ENCODE measurements around the gene ENPP4.
"Not testable (repeated sequence)": the region's sequence is repeated elsewhere in the genome, so short reads cannot be mapped to it uniquely, and the experiment has no call there.

The ENPP4 gene
- 10.9 to 20.5 (median 15.6) reads per million in 3 donors for total RNA-seq

DNA sequence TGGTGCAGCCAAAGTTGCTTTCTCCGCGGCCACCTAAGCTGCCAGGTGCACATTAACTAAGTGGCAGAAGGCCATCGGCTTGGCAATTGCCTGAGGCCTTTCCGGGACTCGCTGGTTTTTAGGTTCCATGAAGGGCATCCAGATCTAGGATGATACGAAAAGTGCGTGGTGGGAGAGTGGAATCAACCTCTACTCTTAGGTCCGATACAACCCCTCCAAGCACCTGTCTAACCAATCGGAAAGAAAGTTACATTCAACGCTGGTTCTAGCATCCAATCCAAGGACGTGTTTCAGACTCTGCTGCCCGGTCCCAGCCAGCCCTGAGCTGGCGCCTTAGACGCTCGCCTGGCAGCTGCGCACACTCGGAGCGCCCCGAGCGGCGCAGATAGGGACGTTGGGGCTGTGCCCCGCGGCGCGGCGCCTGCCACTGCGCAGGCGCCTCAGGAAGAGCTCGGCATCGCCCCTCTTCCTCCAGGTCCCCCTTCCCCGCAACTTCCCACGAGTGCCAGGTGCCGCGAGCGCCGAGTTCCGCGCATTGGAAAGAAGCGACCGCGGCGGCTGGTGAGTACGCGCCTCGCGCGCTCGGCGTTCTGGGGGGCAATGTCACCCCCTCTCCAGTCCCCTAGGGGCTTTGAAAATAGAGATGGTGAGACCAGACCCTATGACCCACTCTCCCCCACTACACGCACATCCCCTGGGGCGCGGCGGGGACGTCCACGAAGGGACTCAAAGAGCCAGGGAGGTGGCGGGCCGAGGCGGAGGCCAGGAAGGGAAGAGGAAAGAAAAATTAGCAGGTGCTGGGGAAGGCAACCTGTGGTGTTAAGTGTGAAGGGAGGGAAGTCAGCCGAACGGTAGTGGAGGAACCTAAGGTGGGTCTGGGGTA, at the start of gene ENPP4:
TSS of gene ENPP4 (plus strand) at position 361 of the 883 bp plus-strand sequence. CDS start 9,595 bp downstream, outside the sequence.
- Histone ChIP-seq H3K27me3 (replicated peaks; ENCODE audit: control insufficient read depth, insufficient read depth, low read length, poor library complexity, severe bottlenecking) (no peaks in the 10 kb centered on the region), H3K36me3 (ENCODE audit: control insufficient read depth, insufficient read depth, low read length) (no peaks in the 10 kb centered on the region), H3K9me3 (ENCODE audit: control insufficient read depth, low read length) (no peaks in the 10 kb centered on the region), H3K4me1 (ENCODE audit: control insufficient read depth, insufficient read depth, low read length, poor library complexity, severe bottlenecking) (peaks cover 7% of the 10 kb centered on the region), H3K4me3 (ENCODE audit: insufficient read depth, low read depth, low read length, poor library complexity, severe bottlenecking) (peak within 1 kb of the TSS; percentile 79), H3K27ac (ENCODE audit: insufficient read depth, low read length, poor library complexity, severe bottlenecking) (peak within 1 kb of the TSS; percentile 67)
- peak; percentile 82 to 88 (median 85) for DNase-seq

GRCh38 chr6:46080111-46080510, 49.7 kb upstream of the ENPP4 start:
- H3K4me3 ChIP-seq (ENCODE audit: insufficient read depth, low read depth, low read length, poor library complexity, severe bottlenecking) = no peak overlapping the region

DNA sequence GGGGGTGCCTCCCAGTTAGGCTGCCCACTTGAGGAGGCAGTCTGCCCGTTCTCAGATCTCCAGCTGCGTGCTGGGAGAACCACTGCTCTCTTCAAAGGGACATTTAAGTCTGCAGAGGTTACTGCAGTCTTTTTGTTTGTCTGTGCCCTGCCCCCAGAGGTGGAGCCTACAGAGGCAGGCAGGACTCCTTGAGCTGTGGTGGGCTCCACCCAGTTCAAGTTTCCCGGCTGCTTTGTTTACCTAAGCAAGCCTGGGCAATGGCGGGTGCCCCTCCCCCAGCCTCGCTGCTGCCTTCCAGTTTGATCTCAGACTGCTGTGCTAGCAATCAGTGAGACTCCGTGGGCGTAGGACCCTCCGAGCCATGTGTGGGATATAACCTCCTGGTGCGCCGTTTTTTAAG, 44.1 kb upstream of the ENPP4 start:
- DNase-seq; H3K36me3 ChIP-seq (ENCODE audit: control insufficient read depth, insufficient read depth, low read length); H3K4me3 ChIP-seq (ENCODE audit: insufficient read depth, low read depth, low read length, poor library complexity, severe bottlenecking); H3K9me3 ChIP-seq (ENCODE audit: control insufficient read depth, low read length); H3K4me1 ChIP-seq (ENCODE audit: control insufficient read depth, insufficient read depth, low read length, poor library complexity, severe bottlenecking); H3K27me3 ChIP-seq (replicated peaks; ENCODE audit: control insufficient read depth, insufficient read depth, low read length, poor library complexity, severe bottlenecking); H3K27ac ChIP-seq (ENCODE audit: insufficient read depth, low read length, poor library complexity, severe bottlenecking): not testable (repeated sequence)

More at GRCh38 chr6:46080111-46080510, 49.7 kb upstream of the ENPP4 start:
- no peaks in the 10 kb centered on the region for H3K36me3 ChIP-seq (ENCODE audit: control insufficient read depth, insufficient read depth, low read length)
- no peaks in the 10 kb centered on the region for H3K4me1 ChIP-seq (ENCODE audit: control insufficient read depth, insufficient read depth, low read length, poor library complexity, severe bottlenecking)
- no peaks in the 10 kb centered on the region for H3K9me3 ChIP-seq (ENCODE audit: control insufficient read depth, low read length)
- no peaks in the 10 kb centered on the region for H3K27me3 ChIP-seq (replicated peaks; ENCODE audit: control insufficient read depth, insufficient read depth, low read length, poor library complexity, severe bottlenecking)
- DNase-seq = no peak
- H3K27ac ChIP-seq (ENCODE audit: insufficient read depth, low read length, poor library complexity, severe bottlenecking) = no peak overlapping the region

DNA sequence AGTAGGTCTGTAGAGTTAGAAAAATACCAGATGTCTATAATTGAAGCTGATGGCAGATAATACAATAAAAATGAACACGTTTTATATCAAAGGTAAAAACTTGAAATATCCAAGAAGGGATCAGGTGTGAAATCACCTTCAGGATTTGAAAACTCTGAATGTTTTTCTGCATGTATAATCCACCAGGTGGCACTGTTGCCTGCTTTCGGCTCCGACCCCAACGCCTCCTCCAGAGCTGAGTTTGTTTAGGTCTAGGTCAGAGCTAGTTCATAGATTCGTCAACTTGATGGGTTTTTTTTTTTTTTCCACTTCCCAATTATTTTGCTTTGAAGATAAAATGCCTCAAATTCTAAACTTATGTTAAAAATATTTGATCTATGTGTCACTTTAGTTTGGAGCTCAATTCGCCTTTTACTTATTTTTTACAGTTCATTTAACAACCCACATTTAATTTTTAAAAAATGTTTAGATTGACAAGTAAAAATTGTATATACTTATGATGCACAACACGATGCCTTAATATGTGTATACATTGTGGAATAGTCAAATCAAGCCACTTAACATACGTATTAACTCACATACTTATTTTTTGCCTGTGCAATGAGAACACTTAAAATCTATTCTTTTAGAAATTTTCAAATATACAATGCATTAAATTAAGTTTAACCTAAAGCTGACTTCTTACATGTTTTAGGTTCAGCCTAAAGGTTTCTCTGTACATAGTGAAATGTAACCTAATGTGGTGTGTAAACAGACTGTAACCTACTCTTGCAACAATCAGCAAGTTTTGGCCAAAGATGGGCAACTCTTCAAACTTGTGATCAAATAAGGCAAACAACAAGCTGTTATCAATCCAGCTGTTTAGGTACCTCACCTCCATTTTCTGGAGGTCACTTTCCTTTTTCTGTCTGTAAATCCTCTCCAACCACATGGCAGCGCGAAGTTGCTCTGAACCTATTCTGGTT, 39.4 kb upstream of the ENPP4 start:
- Histone ChIP-seq H3K4me3 (ENCODE audit: insufficient read depth, low read depth, low read length, poor library complexity, severe bottlenecking) (no peak overlapping the region), H3K4me1 (ENCODE audit: control insufficient read depth, insufficient read depth, low read length, poor library complexity, severe bottlenecking) (no peaks in the 10 kb centered on the region), H3K9me3 (ENCODE audit: control insufficient read depth, low read length) (no peaks in the 10 kb centered on the region), H3K27me3 (replicated peaks; ENCODE audit: control insufficient read depth, insufficient read depth, low read length, poor library complexity, severe bottlenecking) (no peaks in the 10 kb centered on the region), H3K36me3 (ENCODE audit: control insufficient read depth, insufficient read depth, low read length) (no peaks in the 10 kb centered on the region), H3K27ac (ENCODE audit: insufficient read depth, low read length, poor library complexity, severe bottlenecking) (no peak overlapping the region)
- DNase-seq = peak in 2 of 3 donors; percentile 17 to 29

DNA sequence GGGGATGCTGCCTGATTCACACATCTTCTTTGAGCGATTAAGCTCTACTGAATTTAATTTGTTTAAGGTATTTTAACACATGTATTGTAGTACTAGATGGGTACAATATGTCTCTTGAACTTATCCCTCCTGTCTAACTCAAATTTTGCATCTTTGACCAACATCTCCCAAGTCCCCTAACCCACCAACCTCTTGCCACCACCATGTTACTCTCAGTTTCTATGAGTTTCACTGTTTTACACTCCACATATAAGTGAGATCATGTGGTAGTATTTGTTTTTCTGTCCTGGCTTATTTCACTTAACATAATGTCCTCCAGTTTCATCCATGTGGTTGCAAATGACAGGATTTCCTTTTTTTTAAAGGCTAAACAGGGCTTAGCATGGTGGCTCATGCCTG, 38.7 kb upstream of the ENPP4 start:
- Histone ChIP-seq H3K27ac (ENCODE audit: insufficient read depth, low read length, poor library complexity, severe bottlenecking) (no peak overlapping the region), H3K4me3 (ENCODE audit: insufficient read depth, low read depth, low read length, poor library complexity, severe bottlenecking) (no peak overlapping the region), H3K27me3 (replicated peaks; ENCODE audit: control insufficient read depth, insufficient read depth, low read length, poor library complexity, severe bottlenecking) (no peaks in the 10 kb centered on the region), H3K4me1 (ENCODE audit: control insufficient read depth, insufficient read depth, low read length, poor library complexity, severe bottlenecking) (no peaks in the 10 kb centered on the region), H3K36me3 (ENCODE audit: control insufficient read depth, insufficient read depth, low read length) (no peaks in the 10 kb centered on the region), H3K9me3 (ENCODE audit: control insufficient read depth, low read length) (no peaks in the 10 kb centered on the region)
- no peak for DNase-seq

GRCh38 chr6:46095251-46095650, 34.5 kb upstream of the ENPP4 start:
- no peaks in the 10 kb centered on the region for H3K27me3 ChIP-seq (replicated peaks; ENCODE audit: control insufficient read depth, insufficient read depth, low read length, poor library complexity, severe bottlenecking)
- no peak overlapping the region for H3K27ac ChIP-seq (ENCODE audit: insufficient read depth, low read length, poor library complexity, severe bottlenecking)
- no peak overlapping the region for H3K4me3 ChIP-seq (ENCODE audit: insufficient read depth, low read depth, low read length, poor library complexity, severe bottlenecking)
- H3K36me3 ChIP-seq (ENCODE audit: control insufficient read depth, insufficient read depth, low read length) = no peaks in the 10 kb centered on the region
- no peaks in the 10 kb centered on the region for H3K9me3 ChIP-seq (ENCODE audit: control insufficient read depth, low read length)
- no peak for DNase-seq
- H3K4me1 ChIP-seq (ENCODE audit: control insufficient read depth, insufficient read depth, low read length, poor library complexity, severe bottlenecking) = no peaks in the 10 kb centered on the region

- Histone ChIP-seq H3K36me3 (ENCODE audit: control insufficient read depth, insufficient read depth, low read length) (no peaks in the 10 kb centered on the region), H3K27me3 (replicated peaks; ENCODE audit: control insufficient read depth, insufficient read depth, low read length, poor library complexity, severe bottlenecking) (no peaks in the 10 kb centered on the region), H3K9me3 (ENCODE audit: control insufficient read depth, low read length) (no peaks in the 10 kb centered on the region), H3K27ac (ENCODE audit: insufficient read depth, low read length, poor library complexity, severe bottlenecking) (no peak overlapping the region), H3K4me3 (ENCODE audit: insufficient read depth, low read depth, low read length, poor library complexity, severe bottlenecking) (no peak overlapping the region), H3K4me1 (ENCODE audit: control insufficient read depth, insufficient read depth, low read length, poor library complexity, severe bottlenecking) (no peaks in the 10 kb centered on the region)
- DNase-seq = no peak
These were observed 32.4 kb upstream of the ENPP4 start for GRCh38 chr6:46097366-46097765.

GRCh38 chr6:46098678-46099077, 31.1 kb upstream of the ENPP4 start:
- Histone ChIP-seq H3K36me3 (ENCODE audit: control insufficient read depth, insufficient read depth, low read length) (no peaks in the 10 kb centered on the region), H3K4me3 (ENCODE audit: insufficient read depth, low read depth, low read length, poor library complexity, severe bottlenecking) (no peak overlapping the region), H3K9me3 (ENCODE audit: control insufficient read depth, low read length) (no peaks in the 10 kb centered on the region), H3K27ac (ENCODE audit: insufficient read depth, low read length, poor library complexity, severe bottlenecking) (no peak overlapping the region), H3K4me1 (ENCODE audit: control insufficient read depth, insufficient read depth, low read length, poor library complexity, severe bottlenecking) (no peaks in the 10 kb centered on the region), H3K27me3 (replicated peaks; ENCODE audit: control insufficient read depth, insufficient read depth, low read length, poor library complexity, severe bottlenecking) (no peaks in the 10 kb centered on the region)
- no peak for DNase-seq

DNA sequence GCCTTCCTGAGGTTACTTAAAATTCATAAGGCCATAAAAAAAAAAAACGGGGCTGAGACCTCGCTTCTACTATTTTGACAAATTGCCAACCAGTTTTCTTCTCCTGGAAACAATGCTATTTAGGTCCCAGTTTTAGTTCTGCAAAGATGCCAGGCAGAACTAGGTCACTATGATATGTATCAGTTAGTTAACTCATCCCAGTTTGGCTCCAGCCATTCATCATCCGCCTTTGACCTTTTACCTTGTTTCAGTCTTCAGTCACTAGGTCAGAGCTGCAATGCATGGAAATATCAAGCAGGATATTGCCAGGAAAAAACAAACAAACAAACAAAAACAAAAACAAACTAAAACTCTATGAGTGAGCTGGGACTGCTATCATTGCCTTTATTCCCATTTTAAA, 29.8 kb upstream of the ENPP4 start:
- Histone ChIP-seq H3K27ac (ENCODE audit: insufficient read depth, low read length, poor library complexity, severe bottlenecking) (no peak overlapping the region), H3K27me3 (replicated peaks; ENCODE audit: control insufficient read depth, insufficient read depth, low read length, poor library complexity, severe bottlenecking) (no peaks in the 10 kb centered on the region), H3K4me1 (ENCODE audit: control insufficient read depth, insufficient read depth, low read length, poor library complexity, severe bottlenecking) (no peaks in the 10 kb centered on the region)

More for the DNA sequence above, 29.8 kb upstream of the ENPP4 start:
- H3K36me3 ChIP-seq (ENCODE audit: control insufficient read depth, insufficient read depth, low read length) = no peaks in the 10 kb centered on the region
- no peak overlapping the region for H3K4me3 ChIP-seq (ENCODE audit: insufficient read depth, low read depth, low read length, poor library complexity, severe bottlenecking)
- H3K9me3 ChIP-seq (ENCODE audit: control insufficient read depth, low read length) = no peaks in the 10 kb centered on the region
- no peak for DNase-seq
